Uterus (tissue), 2 donors: ENCODE results near the gene CEACAM3.

Experiments
- POLR2A ChIP-seq, 2 donors: fragments of 450-650 bp; IDR thresholded peaks; one replicate each; pipeline ENCODE4 v1.6.1; 2016; ENCODE audit warnings: antibody characterized with exemption in 2 of 2, mild to moderate bottlenecking in 1 of 2, moderate library complexity in 1 of 2
- TF ChIP-seq, protein P1 (sequence below), 4 experiments: fragments of 200-600 bp in 2 of 4; fragments of 450-650 bp in 2 of 4; sonication (generic) in 2 of 4; IDR thresholded peaks; one replicate each; pipeline ENCODE4 v1.5.1; 2016 to 2019; ENCODE audit warnings: antibody characterized with exemption in 4 of 4, mild to moderate bottlenecking in 2 of 4, moderate library complexity in 1 of 4

DNA sequence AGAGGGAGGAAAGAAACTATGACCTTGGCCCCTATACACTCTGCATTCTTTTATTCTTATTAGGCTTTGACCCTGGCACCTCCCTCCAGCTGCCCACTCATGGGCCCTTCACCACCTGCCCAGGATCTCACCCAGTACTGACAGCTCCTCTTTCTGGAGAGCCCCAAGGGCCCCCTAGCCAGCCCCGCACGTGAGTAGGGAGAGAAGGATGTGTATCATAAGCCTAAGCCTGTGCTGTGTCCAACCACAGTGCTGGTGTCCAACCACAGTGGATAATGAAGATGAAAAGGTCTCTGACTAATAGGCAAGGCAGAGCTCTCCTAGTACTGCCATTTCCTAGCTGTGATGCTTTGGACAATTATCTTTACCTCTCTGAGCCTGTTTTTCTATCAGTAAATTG is 52.7 kb downstream of the CEACAM3 start:
- TF ChIP-seq, protein P1, sequence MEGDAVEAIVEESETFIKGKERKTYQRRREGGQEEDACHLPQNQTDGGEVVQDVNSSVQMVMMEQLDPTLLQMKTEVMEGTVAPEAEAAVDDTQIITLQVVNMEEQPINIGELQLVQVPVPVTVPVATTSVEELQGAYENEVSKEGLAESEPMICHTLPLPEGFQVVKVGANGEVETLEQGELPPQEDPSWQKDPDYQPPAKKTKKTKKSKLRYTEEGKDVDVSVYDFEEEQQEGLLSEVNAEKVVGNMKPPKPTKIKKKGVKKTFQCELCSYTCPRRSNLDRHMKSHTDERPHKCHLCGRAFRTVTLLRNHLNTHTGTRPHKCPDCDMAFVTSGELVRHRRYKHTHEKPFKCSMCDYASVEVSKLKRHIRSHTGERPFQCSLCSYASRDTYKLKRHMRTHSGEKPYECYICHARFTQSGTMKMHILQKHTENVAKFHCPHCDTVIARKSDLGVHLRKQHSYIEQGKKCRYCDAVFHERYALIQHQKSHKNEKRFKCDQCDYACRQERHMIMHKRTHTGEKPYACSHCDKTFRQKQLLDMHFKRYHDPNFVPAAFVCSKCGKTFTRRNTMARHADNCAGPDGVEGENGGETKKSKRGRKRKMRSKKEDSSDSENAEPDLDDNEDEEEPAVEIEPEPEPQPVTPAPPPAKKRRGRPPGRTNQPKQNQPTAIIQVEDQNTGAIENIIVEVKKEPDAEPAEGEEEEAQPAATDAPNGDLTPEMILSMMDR (IDR thresholded peaks at IDR 0.05) = no peak
- TF ChIP-seq POLR2A (IDR thresholded peaks at IDR 0.05) = no peak
